HL-60/S4 treated with phorbol 12-myristate 13-acetate at 8.2 ng/mL for 4 days and 3 days (cell line): ENCODE measurements around the gene CPA4.

ENCODE experiments used
- in situ Hi-C: fragments of 300-500 bp; cut with MboI; formaldehyde crosslinking; loops from 2 replicates; pipeline ENCODE4 v1.15.0; 2022; ENCODE audit warnings: low sequenced_read_pairs

The CPA4 gene

GRCh38 chr7:130362251-130362816 is 69.4 kb downstream of the CPA4 start:
- in situ Hi-C loops: no loop called here

DNA sequence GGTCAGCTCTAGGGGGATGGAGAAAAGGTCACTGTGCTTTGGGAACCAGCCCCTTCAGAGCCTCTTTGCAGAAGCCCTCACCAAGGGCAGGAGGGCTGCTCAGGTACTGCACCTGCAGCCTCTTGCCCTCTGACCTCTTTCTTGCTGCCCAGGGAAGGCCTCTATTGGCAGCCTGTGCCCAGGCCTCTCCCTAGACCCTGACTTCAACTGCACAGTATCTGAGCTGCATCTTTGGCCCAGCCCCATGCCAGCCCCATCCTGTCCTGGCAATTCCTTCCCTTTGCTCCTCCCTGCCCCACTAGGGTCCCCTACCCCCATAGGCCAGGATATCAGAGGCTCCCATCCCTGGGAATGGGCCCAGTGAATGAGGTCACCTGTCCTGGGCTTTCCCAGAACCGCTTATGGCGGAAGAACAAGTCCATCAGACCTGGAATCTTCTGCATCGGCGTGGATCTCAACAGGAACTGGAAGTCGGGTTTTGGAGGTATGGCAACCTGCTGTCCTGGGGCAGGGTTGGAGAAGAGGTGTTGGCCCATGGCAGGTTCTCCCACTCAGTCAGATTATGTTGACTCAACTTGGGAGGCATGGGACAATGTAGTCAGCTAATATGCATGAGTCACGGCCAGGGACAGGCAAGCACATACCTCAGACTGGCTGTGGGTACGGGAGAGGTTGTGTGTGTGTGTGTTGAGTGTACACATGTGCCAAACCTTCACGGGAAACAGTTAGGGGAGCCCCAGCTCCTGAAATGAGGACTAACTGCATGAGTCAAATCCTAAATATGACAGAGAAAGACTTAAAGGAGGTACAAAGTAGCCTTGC is 70.3 kb downstream of the CPA4 start:
- in situ Hi-C loops: no loop called here

- in situ Hi-C loops: no loop called here
Measured at GRCh38 chr7:130364451-130364850, 71.5 kb downstream of the CPA4 start.

GRCh38 chr7:130365088-130365487 is 72.1 kb downstream of the CPA4 start:
- in situ Hi-C loops: no loop called here

DNA sequence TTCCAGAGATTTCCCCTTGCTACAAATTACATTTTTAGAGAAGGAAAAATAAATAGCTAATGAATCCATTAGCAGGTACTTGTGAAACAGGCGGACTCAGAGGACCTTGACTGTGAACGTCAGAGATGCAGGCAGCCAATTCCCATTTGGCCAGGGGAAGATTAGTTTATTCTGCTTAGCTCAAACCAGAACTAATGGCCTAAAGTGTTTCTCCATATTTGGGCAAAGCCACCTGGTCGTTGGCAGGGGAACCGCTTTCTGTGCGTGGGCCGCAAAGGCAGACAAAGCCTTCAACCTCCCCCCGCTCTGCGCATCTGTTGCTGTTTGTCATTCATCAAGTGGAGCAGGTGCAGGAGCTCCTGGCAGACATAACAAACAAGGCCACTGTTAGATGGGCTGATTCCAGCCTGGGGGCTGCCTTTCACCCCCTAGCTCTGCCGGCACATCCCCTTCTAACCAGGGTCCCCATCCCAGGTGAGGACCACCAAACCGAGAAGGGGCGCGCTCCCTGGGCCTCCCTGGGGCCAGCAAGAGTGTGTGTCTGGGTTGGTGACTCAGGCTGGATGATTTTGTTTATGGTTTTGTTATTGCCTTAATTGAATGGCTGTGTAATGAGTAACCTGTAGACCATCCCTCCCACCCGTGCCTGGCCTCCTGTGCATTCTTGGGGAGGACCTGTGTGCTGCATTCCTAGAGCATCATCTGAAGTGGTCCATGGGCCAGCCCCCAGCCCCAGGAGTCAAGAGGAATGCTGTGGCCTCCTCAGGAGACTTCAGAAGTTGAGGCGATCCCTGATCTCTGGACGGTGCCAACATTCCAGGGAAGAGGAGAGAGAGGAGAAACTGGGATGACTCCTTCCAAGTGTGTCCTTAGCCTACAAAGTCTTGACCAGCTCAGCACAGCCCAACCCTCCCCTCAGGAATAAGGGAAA is 72.8 kb downstream of the CPA4 start:
- in situ Hi-C loops: no loop called here

- in situ Hi-C loops: no loop called here
Measured at GRCh38 chr7:130366564-130366963, 73.6 kb downstream of the CPA4 start.

DNA sequence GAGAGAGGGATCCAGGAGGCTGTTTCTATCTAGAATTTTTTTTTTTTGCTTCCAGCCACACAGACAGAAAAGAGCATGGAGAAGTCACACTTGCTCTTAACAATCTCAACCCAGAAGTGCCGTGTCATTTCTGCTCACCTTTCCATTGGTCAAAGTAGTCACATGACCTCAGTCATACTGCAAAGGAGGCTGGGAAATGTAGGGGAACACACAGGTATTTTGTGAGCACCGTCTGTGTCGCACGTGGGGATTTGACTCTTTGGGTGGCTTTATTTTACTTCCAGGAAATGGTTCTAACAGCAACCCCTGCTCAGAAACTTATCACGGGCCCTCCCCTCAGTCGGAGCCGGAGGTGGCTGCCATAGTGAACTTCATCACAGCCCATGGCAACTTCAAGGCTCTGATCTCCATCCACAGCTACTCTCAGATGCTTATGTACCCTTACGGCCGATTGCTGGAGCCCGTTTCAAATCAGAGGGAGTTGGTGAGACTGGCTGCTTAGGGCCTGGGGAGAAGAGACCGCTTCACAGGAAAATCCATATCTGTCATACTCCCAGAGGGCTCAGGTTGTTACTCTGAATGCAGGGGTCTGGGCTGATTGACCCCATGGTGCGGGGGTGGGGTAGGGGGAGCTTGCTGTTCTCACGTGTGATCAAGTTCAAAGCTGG is 74.3 kb downstream of the CPA4 start:
- in situ Hi-C loops: no loop called here

- in situ Hi-C loops: no loop called here
Measured at GRCh38 chr7:130367836-130368746, 75.1 kb downstream of the CPA4 start.

- in situ Hi-C loops: no loop called here
Measured at GRCh38 chr7:130369110-130369711, 76.2 kb downstream of the CPA4 start.

GRCh38 chr7:130369831-130370550 is 77.0 kb downstream of the CPA4 start:
- in situ Hi-C loops: no loop called here

DNA sequence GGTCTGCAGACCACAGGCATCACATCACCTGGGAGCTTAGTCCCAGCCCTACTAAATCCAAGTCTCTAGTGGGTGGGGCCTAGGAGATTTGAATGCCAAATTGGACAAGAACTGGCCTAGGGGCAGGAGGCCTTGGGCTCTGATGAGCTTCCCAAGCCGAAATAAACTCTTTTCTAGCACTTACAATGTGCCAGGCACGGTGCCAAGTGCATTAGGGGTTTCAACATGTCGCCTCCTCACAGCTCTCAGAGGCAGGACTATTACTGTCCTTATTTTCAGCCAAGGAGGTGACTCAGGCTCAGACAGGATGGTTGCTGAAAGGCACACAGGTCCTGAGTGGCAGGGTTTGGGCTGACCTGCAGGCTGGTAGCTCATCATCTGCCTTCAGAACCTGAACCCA is 78.1 kb downstream of the CPA4 start:
- in situ Hi-C loops: no loop called here

GRCh38 chr7:130372402-130373165 is 79.6 kb downstream of the CPA4 start:
- in situ Hi-C loops: no loop called here
